ENCODE results near the gene HES2. TPM values are rescaled to one million over a fixed set of nuclear protein-coding genes. Genes with fewer than 3 reads are reported as not detected.
"Not testable (repeated sequence)": the region's sequence is repeated elsewhere in the genome, so short reads cannot be mapped to it uniquely, and the experiment has no call there.

The HES2 gene
- total RNA-seq, 4 donors from 2014 or later = 15.4 to 47.7 (median 35.8) TPM

DNA sequence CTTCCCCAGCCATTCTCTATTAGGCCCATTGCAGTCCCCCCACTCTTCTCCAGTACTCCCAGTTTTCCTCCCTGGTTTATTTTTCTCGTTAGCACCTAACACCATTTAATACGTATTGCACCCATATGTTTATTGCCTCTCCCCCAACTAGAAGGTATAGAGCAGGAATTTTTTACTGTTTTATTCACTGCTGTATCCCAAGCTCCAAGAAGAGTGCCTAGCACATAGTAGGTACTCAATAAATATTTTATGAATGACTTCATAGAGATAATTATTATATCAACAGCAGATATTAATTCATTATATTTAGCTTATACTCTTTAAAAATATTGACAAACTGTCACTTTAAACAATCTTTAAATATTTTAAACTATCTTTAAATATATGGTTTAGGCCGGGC lies 20.4 kb downstream of the HES2 start:
- intact Hi-C loops (cut with DNase I; ENCODE audit: low total_unique reads) = loop anchor here (5.0 kb wide), 1 partner anchor 152 kb away; no protein-coding TSS in a partner anchor
- no peak for TF ChIP-seq POLR2A (IDR thresholded peaks at IDR 0.05)
- TF ChIP-seq, protein P1, sequence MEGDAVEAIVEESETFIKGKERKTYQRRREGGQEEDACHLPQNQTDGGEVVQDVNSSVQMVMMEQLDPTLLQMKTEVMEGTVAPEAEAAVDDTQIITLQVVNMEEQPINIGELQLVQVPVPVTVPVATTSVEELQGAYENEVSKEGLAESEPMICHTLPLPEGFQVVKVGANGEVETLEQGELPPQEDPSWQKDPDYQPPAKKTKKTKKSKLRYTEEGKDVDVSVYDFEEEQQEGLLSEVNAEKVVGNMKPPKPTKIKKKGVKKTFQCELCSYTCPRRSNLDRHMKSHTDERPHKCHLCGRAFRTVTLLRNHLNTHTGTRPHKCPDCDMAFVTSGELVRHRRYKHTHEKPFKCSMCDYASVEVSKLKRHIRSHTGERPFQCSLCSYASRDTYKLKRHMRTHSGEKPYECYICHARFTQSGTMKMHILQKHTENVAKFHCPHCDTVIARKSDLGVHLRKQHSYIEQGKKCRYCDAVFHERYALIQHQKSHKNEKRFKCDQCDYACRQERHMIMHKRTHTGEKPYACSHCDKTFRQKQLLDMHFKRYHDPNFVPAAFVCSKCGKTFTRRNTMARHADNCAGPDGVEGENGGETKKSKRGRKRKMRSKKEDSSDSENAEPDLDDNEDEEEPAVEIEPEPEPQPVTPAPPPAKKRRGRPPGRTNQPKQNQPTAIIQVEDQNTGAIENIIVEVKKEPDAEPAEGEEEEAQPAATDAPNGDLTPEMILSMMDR (IDR thresholded peaks at IDR 0.05) = no peak
- DNase-seq (ENCODE audit: low spot score in 2 of 2) = no peak
- WGBS, 2 donors = 85 to 90% methylated on average over 3 of the region's 3 CpGs
- H3K4me3 ChIP-seq (ENCODE audit: low read depth, poor library complexity, severe bottlenecking) = no peak overlapping the region

DNA sequence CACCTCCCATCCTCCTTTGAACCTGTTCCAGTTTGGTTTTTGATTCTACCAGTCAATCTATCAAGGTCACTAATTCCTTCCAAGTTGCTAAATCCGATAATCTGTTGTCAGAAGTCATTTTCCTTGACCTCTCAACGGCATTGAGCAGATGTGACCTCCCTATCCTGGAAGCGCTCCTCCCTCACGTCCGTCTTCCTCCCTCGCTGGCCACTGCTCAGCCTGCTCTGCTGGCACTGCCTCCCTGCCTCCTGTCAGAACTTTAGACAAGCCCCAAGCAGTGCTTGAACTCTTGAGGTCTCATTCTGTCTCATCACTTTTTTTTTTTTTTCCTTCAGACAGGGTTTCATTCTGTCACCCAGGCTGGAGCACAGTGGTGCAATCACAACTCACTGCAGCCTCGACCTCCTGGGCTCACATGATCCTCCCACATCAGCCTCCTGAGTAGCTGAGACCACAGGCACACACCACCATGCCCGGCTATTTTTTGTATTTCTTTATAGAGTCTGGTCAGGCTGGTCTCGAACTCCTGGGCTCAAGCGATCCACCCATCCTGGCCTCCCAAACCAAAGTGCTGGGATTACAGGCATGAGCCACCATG lies 21.8 kb downstream of the HES2 start:
- intact Hi-C loops (cut with DNase I; ENCODE audit: low total_unique reads) = loop anchor here (5.0 kb wide), 1 partner anchor 151 kb away; no protein-coding TSS in a partner anchor
- H3K4me3 ChIP-seq (ENCODE audit: low read depth, poor library complexity, severe bottlenecking) = no peak overlapping the region
- WGBS, 2 donors = 82 to 86% methylated on average over 10 of the region's 10 CpGs
- DNase-seq (ENCODE audit: low spot score in 2 of 2) = no peak
- TF ChIP-seq, protein P1 (IDR thresholded peaks at IDR 0.05) = no peak
- no peak for TF ChIP-seq POLR2A (IDR thresholded peaks at IDR 0.05)

DNA sequence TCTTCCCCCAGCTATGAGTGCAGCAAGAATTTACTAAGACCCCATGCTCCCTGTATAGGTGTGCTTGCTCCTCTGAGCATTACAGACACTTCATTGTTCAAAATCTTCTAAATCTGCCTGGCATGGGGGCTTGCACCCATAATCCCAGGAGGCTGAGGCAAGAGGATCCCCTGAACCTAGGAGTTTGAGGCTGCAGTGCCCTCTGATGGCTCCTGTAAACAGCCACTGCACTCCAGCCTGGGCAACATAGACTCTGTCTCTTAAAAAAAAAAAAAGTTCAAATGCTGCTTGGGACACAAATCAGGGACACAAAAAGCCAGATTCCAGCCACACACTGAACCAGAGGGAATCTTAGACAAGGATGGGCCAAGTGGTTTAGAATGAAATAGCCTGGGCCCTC lies 22.7 kb downstream of the HES2 start:
- no peak for DNase-seq (ENCODE audit: low spot score in 2 of 2)
- no peak overlapping the region for H3K4me3 ChIP-seq (ENCODE audit: low read depth, poor library complexity, severe bottlenecking)
- intact Hi-C loops (cut with DNase I; ENCODE audit: low total_unique reads) = loop anchor here (5.0 kb wide), 1 partner anchor 150 kb away; no protein-coding TSS in a partner anchor
- TF ChIP-seq, protein P1 (IDR thresholded peaks at IDR 0.05) = no peak
- TF ChIP-seq POLR2A (IDR thresholded peaks at IDR 0.05) = no peak

DNA sequence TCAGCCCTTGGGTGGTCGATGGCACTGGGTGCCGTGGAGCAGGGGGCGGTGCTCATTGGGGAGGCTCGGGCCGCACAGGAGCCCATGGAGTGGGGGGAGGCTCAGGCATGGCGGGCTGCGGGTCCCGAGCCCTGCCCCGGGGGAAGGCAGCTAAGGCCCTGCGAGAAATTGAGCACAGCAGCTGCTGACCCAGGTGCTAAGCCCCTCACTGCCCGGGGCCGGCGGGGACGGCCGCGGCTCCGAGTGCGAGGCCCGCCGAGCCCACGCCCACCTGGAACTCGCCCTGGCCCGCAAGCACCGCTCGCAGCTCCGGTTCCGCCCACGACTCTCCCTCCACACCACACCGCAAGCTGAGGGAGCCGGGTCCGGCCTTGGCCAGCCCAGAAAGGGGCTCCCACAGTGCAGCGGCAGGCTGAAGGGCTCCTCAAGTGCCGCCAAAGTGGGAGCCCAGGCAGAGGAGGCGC lies 23.9 kb downstream of the HES2 start:
- 91 to 93% methylated on average over 28 to 31 of the region's 34 CpGs for WGBS, 2 donors
- intact Hi-C loops (cut with DNase I; ENCODE audit: low total_unique reads) = loop anchor here (5.0 kb wide), 1 partner anchor 149 kb away; no protein-coding TSS in a partner anchor
- not testable (repeated sequence) for H3K4me3 ChIP-seq (ENCODE audit: low read depth, poor library complexity, severe bottlenecking); DNase-seq (ENCODE audit: low spot score in 2 of 2)

DNA sequence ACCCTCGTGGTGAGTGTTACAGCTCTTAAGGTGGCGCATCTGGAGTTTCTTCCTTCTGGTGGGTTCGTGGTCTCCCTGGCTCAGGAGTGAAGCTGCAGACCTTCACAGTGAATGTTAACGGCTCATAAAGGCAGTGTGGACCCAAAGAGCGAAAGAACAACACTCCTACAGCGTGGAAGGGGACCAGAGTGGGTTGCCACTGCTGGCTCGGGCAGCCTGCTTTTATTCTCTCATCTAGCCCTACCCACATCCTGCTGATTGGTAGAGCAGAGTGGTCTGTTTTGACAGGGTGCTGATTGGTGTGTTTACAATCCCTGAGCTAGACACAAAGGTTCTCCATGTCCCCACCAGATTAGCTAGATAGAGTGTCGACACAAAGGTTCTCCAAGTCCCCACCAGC lies 24.6 kb downstream of the HES2 start:
- intact Hi-C loops (cut with DNase I; ENCODE audit: low total_unique reads) = loop anchor here (5.0 kb wide), 1 partner anchor 148 kb away; no protein-coding TSS in a partner anchor
- DNase-seq (ENCODE audit: low spot score in 2 of 2) = not testable (repeated sequence)

DNA sequence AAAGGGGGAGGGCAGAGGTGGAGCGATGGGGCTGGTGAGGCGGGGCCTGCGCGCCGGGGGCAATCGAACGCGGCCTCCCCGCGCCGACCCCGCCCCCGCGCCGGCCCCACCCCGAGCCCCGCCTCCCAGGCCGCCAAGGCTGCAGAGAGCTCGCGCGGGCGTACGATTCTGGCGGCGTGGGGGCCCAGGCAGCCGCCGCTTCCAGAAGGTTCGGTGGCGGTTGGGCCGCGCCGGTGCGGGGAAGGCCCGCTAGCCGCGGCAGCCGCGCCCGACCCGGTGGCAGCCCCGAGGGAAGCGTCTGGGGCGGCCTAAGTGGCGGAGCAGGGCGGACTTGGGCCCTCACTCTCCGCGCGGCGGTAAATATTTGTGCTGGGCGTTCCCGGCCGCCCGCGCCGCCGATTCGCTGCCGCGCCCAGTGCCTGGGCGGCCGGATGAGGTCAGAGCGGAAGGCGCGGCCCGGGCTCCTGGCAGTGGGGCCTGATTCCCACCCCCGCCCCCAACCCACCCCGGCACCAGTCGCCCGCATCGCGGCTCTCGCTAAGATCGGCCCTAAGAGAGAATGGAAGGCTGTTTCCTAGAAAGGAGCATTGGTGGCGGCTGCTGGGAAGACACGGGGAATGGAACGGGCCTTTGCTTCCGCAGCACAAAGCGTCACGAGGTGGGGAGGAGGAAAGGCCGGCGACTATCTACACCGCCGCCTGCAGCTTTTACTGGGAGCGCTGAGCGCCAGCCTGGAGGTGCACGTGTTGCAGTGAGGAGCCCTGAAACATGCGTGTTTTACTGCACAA lies 26.1 kb downstream of the HES2 start, which contains the start of gene ACOT7:
ACOT7 (minus strand) TSS at position 368 of the 788 bp plus-strand sequence. CDS start 368 bp downstream, outside the sequence.
- peak; percentile 74 to 96 for DNase-seq (ENCODE audit: low spot score in 2 of 2)
- TF ChIP-seq, protein P1 (IDR thresholded peaks at IDR 0.05) = no peak
- no peak for TF ChIP-seq POLR2A (IDR thresholded peaks at IDR 0.05)
- 0% methylated on average over 20 to 76 of the region's 87 CpGs for WGBS, 2 donors
- intact Hi-C loops (cut with DNase I; ENCODE audit: low total_unique reads) = no loop called here
- H3K4me3 ChIP-seq (ENCODE audit: low read depth, poor library complexity, severe bottlenecking) = peak within 1 kb of the TSS; percentile 32

More for the DNA sequence above, 24.6 kb downstream of the HES2 start:
- not testable (repeated sequence) for H3K4me3 ChIP-seq (ENCODE audit: low read depth, poor library complexity, severe bottlenecking)
- 88 to 95% methylated on average over 8 of the region's 8 CpGs for WGBS, 2 donors

Data from lower leg skin (tissue), 4 donors.